ENCODE data around the gene TMEM131.

TMEM131 gene

GRCh38 chr2:97739020-97739892, 256.5 kb downstream of the TMEM131 start:
- Histone ChIP-seq H3K36me3 (no peaks in the 10 kb centered on the region), H3K4me1 (no peaks in the 10 kb centered on the region), H3K27me3 (no peaks in the 10 kb centered on the region), H3K9me3 (no peaks in the 10 kb centered on the region), H3K4me3 (ENCODE audit: low read depth, low read length) (no peak overlapping the region)
- no peak for TF ChIP-seq CTCF (IDR thresholded peaks at IDR 0.05; ENCODE audit: low read depth, low read length)
- no peak for DNase-seq

- no peak for DNase-seq
- no peak for TF ChIP-seq CTCF (IDR thresholded peaks at IDR 0.05; ENCODE audit: low read depth, low read length)
- no peaks in the 10 kb centered on the region for H3K4me1 ChIP-seq
These were observed 257.3 kb downstream of the TMEM131 start for GRCh38 chr2:97738179-97739019.

DNA sequence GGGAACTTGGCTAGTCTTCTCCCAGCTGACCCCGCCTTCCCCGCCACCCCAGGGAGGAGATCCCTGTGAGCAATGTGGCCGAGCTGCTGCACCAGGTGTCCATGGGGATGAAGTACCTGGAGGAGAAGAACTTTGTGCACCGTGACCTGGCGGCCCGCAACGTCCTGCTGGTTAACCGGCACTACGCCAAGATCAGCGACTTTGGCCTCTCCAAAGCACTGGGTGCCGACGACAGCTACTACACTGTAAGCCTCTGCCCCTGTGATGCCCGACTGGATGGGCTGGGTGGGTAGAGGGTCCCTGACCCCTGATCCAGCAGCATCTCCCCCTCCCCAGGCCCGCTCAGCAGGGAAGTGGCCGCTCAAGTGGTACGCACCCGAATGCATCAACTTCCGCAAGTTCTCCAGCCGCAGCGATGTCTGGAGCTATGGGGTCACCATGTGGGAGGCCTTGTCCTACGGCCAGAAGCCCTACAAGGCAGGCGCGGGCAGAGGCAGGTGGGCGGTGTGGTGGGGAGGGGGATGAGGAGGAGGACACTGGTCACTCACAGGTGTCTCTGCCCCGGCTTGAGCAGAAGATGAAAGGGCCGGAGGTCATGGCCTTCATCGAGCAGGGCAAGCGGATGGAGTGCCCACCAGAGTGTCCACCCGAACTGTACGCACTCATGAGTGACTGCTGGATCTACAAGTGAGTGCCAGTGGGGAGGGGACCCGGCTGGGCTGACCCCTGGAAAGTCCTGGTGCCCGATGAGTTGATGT, 258.1 kb downstream of the TMEM131 start:
- TF ChIP-seq CTCF (IDR thresholded peaks at IDR 0.05; ENCODE audit: low read depth, low read length) = no peak

More at GRCh38 chr2:97738179-97739019, 257.3 kb downstream of the TMEM131 start:
- Histone ChIP-seq H3K36me3 (no peaks in the 10 kb centered on the region), H3K27me3 (no peaks in the 10 kb centered on the region), H3K4me3 (ENCODE audit: low read depth, low read length) (no peak overlapping the region), H3K9me3 (no peaks in the 10 kb centered on the region)

GRCh38 chr2:97736608-97737330, 259.0 kb downstream of the TMEM131 start:
- no peaks in the 10 kb centered on the region for H3K36me3 ChIP-seq
- TF ChIP-seq CTCF (IDR thresholded peaks at IDR 0.05; ENCODE audit: low read depth, low read length) = no peak

More for the DNA sequence above, 258.1 kb downstream of the TMEM131 start:
- Histone ChIP-seq H3K36me3 (no peaks in the 10 kb centered on the region), H3K4me3 (ENCODE audit: low read depth, low read length) (no peak overlapping the region), H3K27me3 (no peaks in the 10 kb centered on the region), H3K9me3 (no peaks in the 10 kb centered on the region), H3K4me1 (no peaks in the 10 kb centered on the region)
- no peak for DNase-seq

DNA sequence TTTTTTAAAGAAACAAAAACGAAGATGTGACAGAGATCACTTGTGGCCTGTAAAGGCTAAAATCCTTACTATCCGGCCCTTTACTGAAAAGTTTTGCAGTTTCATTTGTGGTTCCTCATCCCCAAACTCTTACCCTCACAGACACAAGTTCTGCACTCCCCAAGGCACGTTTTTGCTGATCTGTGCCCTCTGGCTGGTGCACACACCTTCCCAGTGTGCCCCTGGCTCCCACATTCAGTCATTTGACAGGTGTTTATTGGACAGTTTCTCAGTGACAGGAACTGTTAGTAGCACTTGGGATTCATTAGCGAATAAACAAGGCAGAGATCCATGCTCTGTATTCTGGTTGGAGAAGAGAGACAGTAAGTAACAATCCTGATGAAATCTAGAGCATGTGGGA, 259.6 kb downstream of the TMEM131 start:
- DNase-seq = no peak
- Histone ChIP-seq H3K36me3 (no peaks in the 10 kb centered on the region), H3K4me1 (no peaks in the 10 kb centered on the region), H3K27me3 (no peaks in the 10 kb centered on the region), H3K4me3 (ENCODE audit: low read depth, low read length) (no peak overlapping the region), H3K9me3 (no peaks in the 10 kb centered on the region)
- TF ChIP-seq CTCF (IDR thresholded peaks at IDR 0.05; ENCODE audit: low read depth, low read length) = no peak

More at GRCh38 chr2:97736608-97737330, 259.0 kb downstream of the TMEM131 start:
- no peak overlapping the region for H3K4me3 ChIP-seq (ENCODE audit: low read depth, low read length)
- H3K9me3 ChIP-seq = no peaks in the 10 kb centered on the region
- H3K27me3 ChIP-seq = no peaks in the 10 kb centered on the region
- no peaks in the 10 kb centered on the region for H3K4me1 ChIP-seq
- no peak for DNase-seq
